ENCODE measurements around the gene ABO. TPM values are rescaled to one million over a fixed set of nuclear protein-coding genes. Genes with fewer than 3 reads are reported as not detected.
"Not testable (repeated sequence)": the region's sequence is repeated elsewhere in the genome, so short reads cannot be mapped to it uniquely, and the experiment has no call there.

Gene ABO
- total and polyA plus RNA-seq, 2 donors from 2014 or later, result 25.0 to 29.0 TPM

DNA sequence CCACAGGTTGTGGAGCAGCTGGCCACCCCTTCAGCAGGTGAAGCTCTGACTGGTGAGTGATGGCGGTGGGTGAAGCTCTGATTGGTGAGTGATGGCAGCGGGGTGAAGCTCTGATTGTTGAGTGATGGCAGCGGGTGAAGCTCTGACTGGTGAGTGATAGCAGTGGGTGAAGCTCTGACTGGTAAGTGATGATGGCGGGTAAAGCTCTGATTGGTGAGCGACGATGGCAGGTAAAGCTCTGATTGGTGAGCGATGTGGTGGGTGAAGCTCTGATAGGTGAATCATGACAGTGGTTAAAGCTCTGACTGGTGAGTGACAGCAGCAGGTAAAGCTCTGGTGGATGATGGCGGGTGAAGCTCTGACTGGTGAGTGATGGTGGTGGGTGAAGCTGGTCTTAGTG lies 9.4 kb upstream of the ABO start:
- H3K9ac ChIP-seq (ENCODE audit: low read length in 3 of 3), result no peak overlapping the region
- H3K36me3 ChIP-seq (ENCODE audit: control insufficient read depth in 2 of 3, insufficient read depth in 3 of 3, low read length in 3 of 3), result no peaks in the 10 kb centered on the region
- H3K27ac ChIP-seq (ENCODE audit: low read depth in 2 of 2, low read length in 2 of 2), result no peak overlapping the region
- no peak for DNase-seq
- no peaks in the 10 kb centered on the region for H3K27me3 ChIP-seq (ENCODE audit: control insufficient read depth, insufficient read depth, low read length)
- TF ChIP-seq, protein P1, sequence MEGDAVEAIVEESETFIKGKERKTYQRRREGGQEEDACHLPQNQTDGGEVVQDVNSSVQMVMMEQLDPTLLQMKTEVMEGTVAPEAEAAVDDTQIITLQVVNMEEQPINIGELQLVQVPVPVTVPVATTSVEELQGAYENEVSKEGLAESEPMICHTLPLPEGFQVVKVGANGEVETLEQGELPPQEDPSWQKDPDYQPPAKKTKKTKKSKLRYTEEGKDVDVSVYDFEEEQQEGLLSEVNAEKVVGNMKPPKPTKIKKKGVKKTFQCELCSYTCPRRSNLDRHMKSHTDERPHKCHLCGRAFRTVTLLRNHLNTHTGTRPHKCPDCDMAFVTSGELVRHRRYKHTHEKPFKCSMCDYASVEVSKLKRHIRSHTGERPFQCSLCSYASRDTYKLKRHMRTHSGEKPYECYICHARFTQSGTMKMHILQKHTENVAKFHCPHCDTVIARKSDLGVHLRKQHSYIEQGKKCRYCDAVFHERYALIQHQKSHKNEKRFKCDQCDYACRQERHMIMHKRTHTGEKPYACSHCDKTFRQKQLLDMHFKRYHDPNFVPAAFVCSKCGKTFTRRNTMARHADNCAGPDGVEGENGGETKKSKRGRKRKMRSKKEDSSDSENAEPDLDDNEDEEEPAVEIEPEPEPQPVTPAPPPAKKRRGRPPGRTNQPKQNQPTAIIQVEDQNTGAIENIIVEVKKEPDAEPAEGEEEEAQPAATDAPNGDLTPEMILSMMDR (IDR thresholded peaks at IDR 0.05; ENCODE audit: borderline replicate concordance, extremely low read depth, insufficient read depth), result no peak
- H3K4me1 ChIP-seq (ENCODE audit: control insufficient read depth in 2 of 3, insufficient read depth in 2 of 3, low read depth in 1 of 3, low read length in 3 of 3), result no peaks in the 10 kb centered on the region
- intact Hi-C loops (cut with DNase I), result no loop called here
- no peak for FAIRE-seq
- no peak overlapping the region for H3K4me3 ChIP-seq (ENCODE audit: low read length in 3 of 3)
- H3K9me3 ChIP-seq (ENCODE audit: control insufficient read depth in 2 of 3, insufficient read depth in 1 of 3, low read length in 3 of 3), result no peaks in the 10 kb centered on the region

DNA sequence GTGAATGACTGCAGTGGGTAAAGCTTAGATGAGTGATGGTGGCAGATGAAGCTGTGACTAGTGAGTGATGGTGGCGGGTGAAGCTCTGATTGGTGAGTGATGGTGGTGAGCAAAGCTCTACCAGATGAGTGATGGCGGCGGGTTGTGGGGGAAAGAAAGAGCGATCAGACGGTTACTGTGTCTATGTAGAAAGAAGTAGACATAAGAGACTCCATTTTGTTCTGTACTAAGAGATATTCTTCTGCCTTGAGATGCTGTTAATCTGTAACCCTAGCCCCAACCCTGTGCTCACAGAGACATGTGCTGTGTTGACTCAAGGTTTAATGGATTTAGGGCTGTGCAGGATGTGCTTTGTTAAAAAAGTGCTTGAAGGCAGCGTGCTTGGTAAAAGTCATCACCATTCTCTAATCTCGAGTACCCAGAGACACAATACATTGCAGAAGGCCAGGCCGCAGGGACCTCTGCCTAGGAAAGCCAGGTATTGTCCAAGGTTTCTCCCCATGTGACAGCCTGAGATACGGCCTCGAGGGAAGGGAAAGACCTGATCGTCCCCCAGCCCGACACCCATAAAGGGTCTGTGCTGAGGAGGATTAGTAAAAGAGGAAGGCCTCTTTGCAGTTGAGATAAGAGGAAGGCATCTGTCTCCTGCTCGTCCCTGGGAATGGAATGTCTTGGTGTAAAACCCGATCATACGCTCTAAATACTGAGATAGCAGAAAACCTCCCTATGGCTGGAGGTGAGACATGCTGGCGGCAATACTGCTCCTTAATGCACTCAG lies 8.4 kb upstream of the ABO start:
- not testable (repeated sequence) for H3K4me1 ChIP-seq (ENCODE audit: control insufficient read depth in 2 of 3, insufficient read depth in 2 of 3, low read depth in 1 of 3, low read length in 3 of 3); DNase-seq; FAIRE-seq

GRCh38 chr9:133282464-133283238 lies 7.7 kb upstream of the ABO start:
- H3K4me3 ChIP-seq (ENCODE audit: low read length in 3 of 3), result no peak overlapping the region
- no peaks in the 10 kb centered on the region for H3K9me3 ChIP-seq (ENCODE audit: control insufficient read depth in 2 of 3, insufficient read depth in 1 of 3, low read length in 3 of 3)
- DNase-seq, result no peak
- FAIRE-seq, result no peak
- intact Hi-C loops (cut with DNase I), result no loop called here
- H3K27me3 ChIP-seq (ENCODE audit: control insufficient read depth, insufficient read depth, low read length), result no peaks in the 10 kb centered on the region
- H3K9ac ChIP-seq (ENCODE audit: low read length in 3 of 3), result no peak overlapping the region
- no peaks in the 10 kb centered on the region for H3K36me3 ChIP-seq (ENCODE audit: control insufficient read depth in 2 of 3, insufficient read depth in 3 of 3, low read length in 3 of 3)
- no peaks in the 10 kb centered on the region for H3K4me1 ChIP-seq (ENCODE audit: control insufficient read depth in 2 of 3, insufficient read depth in 2 of 3, low read depth in 1 of 3, low read length in 3 of 3)
- TF ChIP-seq, protein P1 (IDR thresholded peaks at IDR 0.05; ENCODE audit: borderline replicate concordance, extremely low read depth, insufficient read depth), result no peak
- H3K27ac ChIP-seq (ENCODE audit: low read depth in 2 of 2, low read length in 2 of 2), result no peak overlapping the region

More for the DNA sequence above, 8.4 kb upstream of the ABO start:
- H3K27me3 ChIP-seq (ENCODE audit: control insufficient read depth, insufficient read depth, low read length); H3K9me3 ChIP-seq (ENCODE audit: control insufficient read depth in 2 of 3, insufficient read depth in 1 of 3, low read length in 3 of 3); H3K4me3 ChIP-seq (ENCODE audit: low read length in 3 of 3); intact Hi-C loops (cut with DNase I); H3K27ac ChIP-seq (ENCODE audit: low read depth in 2 of 2, low read length in 2 of 2); H3K9ac ChIP-seq (ENCODE audit: low read length in 3 of 3); H3K36me3 ChIP-seq (ENCODE audit: control insufficient read depth in 2 of 3, insufficient read depth in 3 of 3, low read length in 3 of 3): not testable (repeated sequence)

GRCh38 chr9:133280392-133280791 lies 5.4 kb upstream of the ABO start:
- Histone ChIP-seq H3K4me1 (ENCODE audit: control insufficient read depth in 2 of 3, insufficient read depth in 2 of 3, low read depth in 1 of 3, low read length in 3 of 3) (no peaks in the 10 kb centered on the region), H3K9ac (ENCODE audit: low read length in 3 of 3) (no peak overlapping the region), H3K9me3 (ENCODE audit: control insufficient read depth in 2 of 3, insufficient read depth in 1 of 3, low read length in 3 of 3) (no peaks in the 10 kb centered on the region), H3K27me3 (ENCODE audit: control insufficient read depth, insufficient read depth, low read length) (peaks cover 2% of the 10 kb centered on the region), H3K27ac (ENCODE audit: low read depth in 2 of 2, low read length in 2 of 2) (no peak overlapping the region), H3K4me3 (ENCODE audit: low read length in 3 of 3) (no peak overlapping the region), H3K36me3 (ENCODE audit: control insufficient read depth in 2 of 3, insufficient read depth in 3 of 3, low read length in 3 of 3) (no peaks in the 10 kb centered on the region)
- FAIRE-seq (no peak), DNase-seq (no peak)
- intact Hi-C loops (cut with DNase I), result no loop called here
- TF ChIP-seq, protein P1 (IDR thresholded peaks at IDR 0.05; ENCODE audit: borderline replicate concordance, extremely low read depth, insufficient read depth), result no peak
